ENCODE measurements around the gene SREBF2.

DNA sequence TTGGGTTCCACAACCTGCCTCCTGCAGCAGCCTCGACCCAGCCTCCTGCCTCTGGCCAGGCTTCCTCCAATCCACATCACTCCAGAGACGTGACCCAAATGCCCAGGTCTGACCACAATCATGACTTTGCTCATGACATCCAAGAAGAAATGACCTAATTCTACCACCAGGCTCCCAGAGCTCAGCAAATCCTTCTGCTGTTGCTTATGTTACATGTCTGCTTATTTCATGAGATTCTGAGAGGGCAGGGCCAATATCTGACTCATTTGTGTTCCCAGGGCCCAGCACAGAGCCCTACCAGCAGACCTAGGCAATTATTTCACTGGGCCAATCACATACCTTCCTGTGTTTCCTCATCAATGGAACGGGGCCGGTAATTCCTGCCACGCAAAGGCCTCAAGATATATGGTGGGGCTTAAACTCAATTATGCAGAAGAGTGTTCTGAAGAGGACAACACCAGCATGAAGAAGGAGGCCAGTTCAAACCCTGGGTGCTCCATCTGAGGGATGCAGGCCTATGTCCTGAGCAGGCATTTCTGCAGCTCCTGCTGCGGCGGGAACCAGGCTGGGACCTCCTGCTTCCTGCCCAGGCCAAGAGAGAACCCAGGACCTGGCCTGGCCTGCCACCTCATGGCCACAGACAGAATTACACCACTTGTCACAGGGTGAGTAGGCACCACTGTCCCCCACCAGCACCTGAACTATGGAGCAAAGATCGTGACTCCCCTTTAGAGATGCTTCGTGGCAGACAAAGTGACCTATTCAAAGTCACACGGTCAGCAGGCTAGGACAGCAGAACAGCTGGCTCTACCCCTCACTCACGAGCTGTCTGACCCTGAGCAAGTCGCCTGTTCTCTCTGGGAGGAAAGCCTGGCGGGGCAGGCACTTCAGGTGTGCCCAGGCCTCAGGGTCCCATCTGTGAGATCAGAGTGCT is 108.2 kb downstream of the SREBF2 start:
- TF ChIP-seq CTCF (IDR thresholded peaks at IDR 0.05): peak in 6 of 7 experiments; percentile 77 to 99 (median 95)
- no peak for TF ChIP-seq POLR2A (IDR thresholded peaks at IDR 0.05)
- peak; percentile 18 to 48 (median 27) for TF ChIP-seq POLR2AphosphoS5 (IDR thresholded peaks at IDR 0.05)
